Measurements from ENCODE around the gene MED17. TPM values are rescaled to one million over a fixed set of nuclear protein-coding genes. Genes with fewer than 3 reads are reported as not detected.

Gene MED17
- total RNA-seq, 1 experiment from 2014 or later: 26.9 TPM

DNA sequence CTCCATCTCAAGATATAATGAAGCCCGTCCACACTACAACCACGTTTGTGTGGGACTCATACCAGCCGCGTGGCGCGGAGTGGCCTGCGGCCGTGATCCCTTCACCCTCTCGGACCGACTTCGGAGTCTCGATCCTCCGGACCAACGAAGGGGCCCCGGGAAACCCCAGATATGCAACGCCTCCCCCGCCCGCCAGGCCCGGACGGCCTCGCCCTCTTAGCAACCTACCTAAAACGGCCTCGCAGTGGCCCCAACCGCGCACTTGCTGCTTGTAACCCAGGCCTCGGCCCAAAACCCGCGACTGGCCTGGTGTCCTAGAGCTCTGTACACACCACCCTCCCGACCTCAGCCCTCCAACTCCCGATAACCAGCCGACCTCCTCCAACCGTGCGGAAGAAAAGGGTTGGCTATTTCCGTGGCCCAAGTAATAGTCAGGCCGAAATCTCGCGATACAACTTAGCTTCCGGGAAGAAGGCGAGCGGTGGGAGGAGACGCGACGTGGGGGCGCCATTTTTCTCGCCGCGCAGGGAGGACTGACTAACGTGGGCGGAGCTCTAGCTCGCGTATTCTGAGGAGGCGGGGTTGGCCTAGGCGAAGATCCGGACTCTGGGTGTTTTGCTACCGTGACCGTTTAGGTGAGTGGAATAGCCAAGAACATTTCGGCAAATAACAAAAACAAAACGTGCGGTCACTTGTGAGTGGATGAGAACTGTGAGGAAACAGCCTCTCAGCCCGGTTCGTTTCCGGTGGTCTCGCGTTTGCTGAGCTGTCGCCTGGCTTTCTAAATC lies 42.8 kb upstream of the MED17 start, which contains the start of the genes C11orf54 and TAF1D:
TSS of gene C11orf54 (plus strand) at position 579 of the 788 bp plus-strand sequence. CDS start 5,722 bp downstream, outside the sequence.
TSS of gene TAF1D (minus strand) at position 402 of the 788 bp plus-strand sequence. CDS start 2,191 bp downstream, outside the sequence.
- Histone ChIP-seq H3K27ac (peak within 1 kb of the TSS; percentile 99), H3K9me2 (ENCODE audit: insufficient read depth) (no peaks in the 10 kb centered on the region), H3K4me3 (peak within 1 kb of the TSS; percentile 81), H3F3A (ENCODE audit: insufficient read depth, low read depth) (peaks cover 62% of the 10 kb centered on the region), H3K36me3 (ENCODE audit: low read depth) (peaks cover 54% of the 10 kb centered on the region), H3K79me2 (ENCODE audit: low read depth) (peaks cover 79% of the 10 kb centered on the region), H3K4me2 (peak within 1 kb of the TSS; percentile 98), H3K4me1 (replicated peaks; ENCODE audit: insufficient read depth) (peaks cover 34% of the 10 kb centered on the region), H4K20me1 (ENCODE audit: insufficient read depth) (peaks cover 42% of the 10 kb centered on the region), H3K9me3 (ENCODE audit: insufficient read depth, low read depth) (no peaks in the 10 kb centered on the region), H2AFZ (peak within 1 kb of the TSS; percentile 92), H3K27me3 (ENCODE audit: insufficient read depth, low read depth) (no peaks in the 10 kb centered on the region)
- peak; percentile 95 to 98 for DNase-seq
- no TSS peak for BruUV-seq (replicated peaks)
- TF ChIP-seq EZH2 (IDR thresholded peaks at IDR 0.05; ENCODE audit: low read depth) (no peak), CTCF (conservative IDR thresholded peaks at IDR 0.05) (no peak)
- ChIA-PET POLR2A (ENCODE audit: unreplicated experiment) (interaction anchor here (0.5 to 1.4 kb wide), 20 partner anchors 8 to 1367 kb away, joined by 3 to 25 read pairs (median 4); partner anchors contain the start of genes CEP295, MED17 and PANX1), CTCF (interaction anchor here (0.6 to 1.5 kb wide), 3 partner anchors 43 to 1002 kb away, joined by 3 to 9 read pairs (median 6); partner anchors contain the start of gene MED17)
- intact Hi-C loops (cut with micrococcal nuclease; ENCODE audit: unreplicated experiment): loop anchor here (2.0 kb wide), 1 partner anchor 102 kb away; no protein-coding TSS in a partner anchor

DNA sequence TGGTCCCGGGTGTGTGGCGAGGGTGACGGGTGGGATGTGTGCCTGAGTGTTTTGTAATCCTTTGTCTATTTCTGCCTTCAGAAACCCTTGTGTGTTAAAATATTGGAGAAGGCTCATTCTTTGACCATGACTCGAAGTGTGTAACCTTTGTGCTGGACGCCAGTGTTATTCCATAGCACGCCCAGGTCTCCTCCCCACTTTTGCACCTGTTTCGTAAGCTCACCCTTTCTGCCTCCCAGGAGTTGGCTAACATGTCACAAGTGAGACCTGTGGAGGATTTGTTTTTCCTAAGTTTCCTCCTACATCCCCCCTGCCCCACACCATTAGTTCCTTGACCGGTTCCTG lies 42.2 kb upstream of the MED17 start:
- intact Hi-C loops (cut with micrococcal nuclease; ENCODE audit: unreplicated experiment): loop anchor here (2.0 kb wide), 1 partner anchor 101 kb away; no protein-coding TSS in a partner anchor
- H2AFZ ChIP-seq: peak overlapping the region; percentile 92
- H3K9me3 ChIP-seq (ENCODE audit: insufficient read depth, low read depth): no peaks in the 10 kb centered on the region
- peak overlapping the region; percentile 88 for H3K4me2 ChIP-seq
- peak; percentile 56 to 95 for DNase-seq
- peaks cover 36% of the 10 kb centered on the region for H4K20me1 ChIP-seq (ENCODE audit: insufficient read depth)
- ChIA-PET CTCF (interaction anchor here (0.6 to 1.5 kb wide), 2 partner anchors 42 to 64 kb away, joined by 6 to 9 read pairs; partner anchors contain the start of gene MED17), POLR2A (ENCODE audit: unreplicated experiment) (interaction anchor here (0.5 to 1.4 kb wide), 14 partner anchors 8 to 1122 kb away, joined by 3 to 25 read pairs (median 4); partner anchors contain the start of genes CEP295, MED17 and PANX1)
- H3K4me1 ChIP-seq (replicated peaks; ENCODE audit: insufficient read depth): peaks cover 29% of the 10 kb centered on the region
- H3F3A ChIP-seq (ENCODE audit: insufficient read depth, low read depth): peaks cover 56% of the 10 kb centered on the region
- peak overlapping the region; percentile 81 for H3K4me3 ChIP-seq
- BruUV-seq (replicated peaks): TSS peak; percentile 68
- TF ChIP-seq CTCF (conservative IDR thresholded peaks at IDR 0.05) (no peak), EZH2 (IDR thresholded peaks at IDR 0.05; ENCODE audit: low read depth) (no peak)
- no peaks in the 10 kb centered on the region for H3K27me3 ChIP-seq (ENCODE audit: insufficient read depth, low read depth)
- H3K27ac ChIP-seq: peak overlapping the region; percentile 99
- H3K9me2 ChIP-seq (ENCODE audit: insufficient read depth): no peaks in the 10 kb centered on the region
- peaks cover 48% of the 10 kb centered on the region for H3K36me3 ChIP-seq (ENCODE audit: low read depth)
- H3K79me2 ChIP-seq (ENCODE audit: low read depth): peaks cover 74% of the 10 kb centered on the region

GRCh38 chr11:93743291-93743690 lies 40.8 kb upstream of the MED17 start:
- BruUV-seq (replicated peaks): no TSS peak
- Histone ChIP-seq H3K9me3 (ENCODE audit: insufficient read depth, low read depth) (no peaks in the 10 kb centered on the region), H3K79me2 (ENCODE audit: low read depth) (peaks cover 59% of the 10 kb centered on the region), H3K4me1 (replicated peaks; ENCODE audit: insufficient read depth) (peaks cover 14% of the 10 kb centered on the region), H3K4me2 (peak overlapping the region; percentile 88), H3K9me2 (ENCODE audit: insufficient read depth) (no peaks in the 10 kb centered on the region), H3K4me3 (no peak overlapping the region; the same call in 1 of the 2 replicates), H2AFZ (no peak overlapping the region), H3F3A (ENCODE audit: insufficient read depth, low read depth) (peaks cover 42% of the 10 kb centered on the region), H4K20me1 (ENCODE audit: insufficient read depth) (peaks cover 21% of the 10 kb centered on the region), H3K27me3 (ENCODE audit: insufficient read depth, low read depth) (no peaks in the 10 kb centered on the region), H3K27ac (no peak overlapping the region), H3K36me3 (ENCODE audit: low read depth) (peaks cover 34% of the 10 kb centered on the region)
- intact Hi-C loops (cut with micrococcal nuclease; ENCODE audit: unreplicated experiment): no loop called here
- POLR2A ChIA-PET (ENCODE audit: unreplicated experiment): no interaction called here
- TF ChIP-seq EZH2 (IDR thresholded peaks at IDR 0.05; ENCODE audit: low read depth) (no peak), CTCF (conservative IDR thresholded peaks at IDR 0.05) (no peak)
- CTCF ChIA-PET: no interaction called here
- no peak for DNase-seq
